Measurements from ENCODE around the gene HSD17B7.
"Not testable (repeated sequence)": the region's sequence is repeated elsewhere in the genome, so short reads cannot be mapped to it uniquely, and the experiment has no call there.

The HSD17B7 gene, protein sequence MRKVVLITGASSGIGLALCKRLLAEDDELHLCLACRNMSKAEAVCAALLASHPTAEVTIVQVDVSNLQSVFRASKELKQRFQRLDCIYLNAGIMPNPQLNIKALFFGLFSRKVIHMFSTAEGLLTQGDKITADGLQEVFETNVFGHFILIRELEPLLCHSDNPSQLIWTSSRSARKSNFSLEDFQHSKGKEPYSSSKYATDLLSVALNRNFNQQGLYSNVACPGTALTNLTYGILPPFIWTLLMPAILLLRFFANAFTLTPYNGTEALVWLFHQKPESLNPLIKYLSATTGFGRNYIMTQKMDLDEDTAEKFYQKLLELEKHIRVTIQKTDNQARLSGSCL

DNA sequence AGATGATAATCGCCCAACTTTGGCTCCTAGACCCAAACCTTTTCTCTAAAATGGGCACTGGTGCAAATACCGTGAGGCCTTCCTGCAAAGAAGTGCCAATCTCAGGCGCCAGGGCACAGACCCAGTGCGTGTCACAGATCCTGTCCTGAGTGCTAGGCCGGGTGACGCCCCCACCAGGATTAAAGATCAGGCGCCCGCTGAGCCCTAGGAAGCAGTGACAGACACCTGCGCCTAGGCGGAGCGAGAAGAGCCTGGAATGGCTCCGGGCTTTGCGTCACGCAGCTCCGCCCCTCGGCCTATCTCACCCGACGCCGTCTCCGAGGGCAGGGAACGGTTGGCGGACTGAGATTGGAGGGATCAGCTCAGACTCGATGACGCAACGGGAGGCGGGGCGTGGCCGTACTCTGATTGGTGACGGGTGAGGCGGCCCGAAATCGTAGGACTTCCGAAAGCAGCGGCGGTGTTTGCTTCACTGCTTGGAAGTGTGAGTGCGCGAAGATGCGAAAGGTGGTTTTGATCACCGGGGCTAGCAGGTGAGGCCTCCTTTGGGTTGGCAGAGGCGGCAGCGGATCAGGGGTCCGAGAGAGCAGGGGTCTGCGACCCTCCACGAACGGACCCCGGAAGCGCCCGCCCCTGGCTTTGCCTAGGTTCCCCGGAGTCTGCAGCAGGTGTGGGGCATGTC lies at the start of gene HSD17B7:
Gene HSD17B7 (plus strand): TSS at position 400 of the 682 bp plus-strand sequence. CDS start 99 bp downstream, at position 499.
- Histone ChIP-seq H3K27ac (ENCODE audit: poor library complexity, severe bottlenecking) (peak within 1 kb of the TSS; percentile 59), H3K4me3 (ENCODE audit: severe bottlenecking) (peak within 1 kb of the TSS; percentile 60)
- not testable (repeated sequence) for H3K9me3 ChIP-seq (ENCODE audit: severe bottlenecking); H3K4me1 ChIP-seq (ENCODE audit: insufficient read depth, poor library complexity, severe bottlenecking); H3K27me3 ChIP-seq (ENCODE audit: insufficient read depth, poor library complexity, severe bottlenecking); H3K36me3 ChIP-seq (ENCODE audit: low read depth)
- peak; percentile 51 for DNase-seq (ENCODE audit: low spot score)
- ATAC-seq (ENCODE audit: low read depth) = peak; percentile 98

DNA sequence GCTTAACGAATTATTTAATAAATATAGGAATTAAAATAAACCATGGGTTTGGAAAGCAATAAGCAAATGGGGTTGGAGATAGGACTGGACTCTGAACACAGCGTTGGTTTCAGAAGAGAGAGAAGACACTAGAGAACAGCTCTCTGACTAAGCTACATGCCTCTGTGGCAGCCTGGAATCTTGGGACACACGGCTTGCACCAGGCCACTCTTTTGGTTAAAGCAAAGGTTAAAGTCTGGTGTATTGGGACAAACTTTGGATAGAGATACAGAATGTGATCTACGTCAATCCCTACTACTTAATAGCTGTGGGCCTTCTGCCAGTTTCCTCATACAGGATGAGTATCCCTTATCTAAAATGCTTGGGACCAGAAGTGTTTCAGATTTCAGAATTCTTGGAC lies 49.7 kb upstream of the HSD17B7 start:
- no peak overlapping the region for H3K4me3 ChIP-seq (ENCODE audit: severe bottlenecking)
- DNase-seq (ENCODE audit: low spot score) (no peak), ATAC-seq (ENCODE audit: low read depth) (no peak)
- no peaks in the 10 kb centered on the region for H3K27me3 ChIP-seq (ENCODE audit: insufficient read depth, poor library complexity, severe bottlenecking)
- TF ChIP-seq, protein P1, sequence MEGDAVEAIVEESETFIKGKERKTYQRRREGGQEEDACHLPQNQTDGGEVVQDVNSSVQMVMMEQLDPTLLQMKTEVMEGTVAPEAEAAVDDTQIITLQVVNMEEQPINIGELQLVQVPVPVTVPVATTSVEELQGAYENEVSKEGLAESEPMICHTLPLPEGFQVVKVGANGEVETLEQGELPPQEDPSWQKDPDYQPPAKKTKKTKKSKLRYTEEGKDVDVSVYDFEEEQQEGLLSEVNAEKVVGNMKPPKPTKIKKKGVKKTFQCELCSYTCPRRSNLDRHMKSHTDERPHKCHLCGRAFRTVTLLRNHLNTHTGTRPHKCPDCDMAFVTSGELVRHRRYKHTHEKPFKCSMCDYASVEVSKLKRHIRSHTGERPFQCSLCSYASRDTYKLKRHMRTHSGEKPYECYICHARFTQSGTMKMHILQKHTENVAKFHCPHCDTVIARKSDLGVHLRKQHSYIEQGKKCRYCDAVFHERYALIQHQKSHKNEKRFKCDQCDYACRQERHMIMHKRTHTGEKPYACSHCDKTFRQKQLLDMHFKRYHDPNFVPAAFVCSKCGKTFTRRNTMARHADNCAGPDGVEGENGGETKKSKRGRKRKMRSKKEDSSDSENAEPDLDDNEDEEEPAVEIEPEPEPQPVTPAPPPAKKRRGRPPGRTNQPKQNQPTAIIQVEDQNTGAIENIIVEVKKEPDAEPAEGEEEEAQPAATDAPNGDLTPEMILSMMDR (IDR thresholded peaks at IDR 0.05; ENCODE audit: poor library complexity, severe bottlenecking) = no peak
- no peaks in the 10 kb centered on the region for H3K4me1 ChIP-seq (ENCODE audit: insufficient read depth, poor library complexity, severe bottlenecking)
- no peaks in the 10 kb centered on the region for H3K36me3 ChIP-seq (ENCODE audit: low read depth)
- H3K27ac ChIP-seq (ENCODE audit: poor library complexity, severe bottlenecking) = no peak overlapping the region
- no peaks in the 10 kb centered on the region for H3K9me3 ChIP-seq (ENCODE audit: severe bottlenecking)

DNA sequence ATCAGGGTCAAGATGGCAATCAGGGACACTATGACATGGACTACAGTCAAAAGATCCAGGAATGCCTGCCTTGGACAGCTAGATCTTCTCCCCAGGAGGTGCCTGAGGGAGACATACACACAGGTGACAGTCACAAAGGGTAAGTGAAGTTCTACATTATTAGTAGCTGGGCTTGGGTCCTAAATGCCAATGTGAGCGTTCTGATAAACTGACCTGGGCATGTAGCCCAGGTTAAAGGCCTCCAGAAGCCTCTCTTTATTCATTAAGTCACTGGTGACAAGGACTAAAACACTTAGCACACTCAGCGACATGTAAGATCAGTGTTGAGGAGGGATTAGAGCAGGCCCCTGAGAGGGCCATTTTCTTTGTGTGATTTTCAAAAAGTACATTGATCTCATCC lies 48.9 kb upstream of the HSD17B7 start:
- H3K27ac ChIP-seq (ENCODE audit: poor library complexity, severe bottlenecking) = no peak overlapping the region
- TF ChIP-seq, protein P1 (IDR thresholded peaks at IDR 0.05; ENCODE audit: poor library complexity, severe bottlenecking) = no peak
- no peaks in the 10 kb centered on the region for H3K27me3 ChIP-seq (ENCODE audit: insufficient read depth, poor library complexity, severe bottlenecking)
- ATAC-seq (ENCODE audit: low read depth) (no peak), DNase-seq (ENCODE audit: low spot score) (no peak)
- no peaks in the 10 kb centered on the region for H3K36me3 ChIP-seq (ENCODE audit: low read depth)
- H3K4me1 ChIP-seq (ENCODE audit: insufficient read depth, poor library complexity, severe bottlenecking) = no peaks in the 10 kb centered on the region
- no peak overlapping the region for H3K4me3 ChIP-seq (ENCODE audit: severe bottlenecking)
- H3K9me3 ChIP-seq (ENCODE audit: severe bottlenecking) = no peaks in the 10 kb centered on the region

DNA sequence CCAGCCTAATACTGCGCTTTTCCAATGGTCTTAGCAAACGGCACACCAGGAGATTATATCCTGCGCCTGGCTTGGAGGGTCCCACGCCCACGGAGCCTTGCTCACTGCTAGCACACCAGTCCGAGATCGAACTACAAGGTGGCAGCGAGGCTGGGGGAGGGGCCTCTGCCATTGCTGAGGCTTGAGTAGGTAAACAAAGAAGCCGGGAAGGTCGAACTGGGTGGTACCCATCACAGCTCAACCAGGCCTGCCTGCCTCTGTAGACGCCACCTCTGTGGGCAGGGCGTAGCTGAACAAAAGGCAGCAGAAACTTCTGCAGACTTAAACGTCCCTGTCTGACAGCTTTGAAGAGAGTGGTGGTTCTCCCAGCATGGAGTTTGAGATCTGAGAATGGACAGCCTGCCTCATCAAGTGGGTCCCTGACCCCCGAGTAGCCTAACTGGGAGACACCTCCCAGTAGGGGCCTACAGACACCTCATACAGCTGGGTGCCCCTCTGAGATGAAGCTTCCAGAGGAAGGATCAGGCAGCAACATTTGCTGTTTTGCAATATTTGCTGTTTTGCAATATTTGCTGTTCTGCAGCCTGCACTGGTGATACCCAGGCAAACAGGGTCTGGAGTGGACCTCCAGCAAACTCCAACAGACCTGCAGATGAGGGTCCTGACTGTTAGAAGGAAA lies 44.1 kb upstream of the HSD17B7 start:
- ATAC-seq (ENCODE audit: low read depth); H3K9me3 ChIP-seq (ENCODE audit: severe bottlenecking); DNase-seq (ENCODE audit: low spot score); H3K27ac ChIP-seq (ENCODE audit: poor library complexity, severe bottlenecking); H3K36me3 ChIP-seq (ENCODE audit: low read depth); H3K4me1 ChIP-seq (ENCODE audit: insufficient read depth, poor library complexity, severe bottlenecking); H3K27me3 ChIP-seq (ENCODE audit: insufficient read depth, poor library complexity, severe bottlenecking); H3K4me3 ChIP-seq (ENCODE audit: severe bottlenecking): not testable (repeated sequence)

DNA sequence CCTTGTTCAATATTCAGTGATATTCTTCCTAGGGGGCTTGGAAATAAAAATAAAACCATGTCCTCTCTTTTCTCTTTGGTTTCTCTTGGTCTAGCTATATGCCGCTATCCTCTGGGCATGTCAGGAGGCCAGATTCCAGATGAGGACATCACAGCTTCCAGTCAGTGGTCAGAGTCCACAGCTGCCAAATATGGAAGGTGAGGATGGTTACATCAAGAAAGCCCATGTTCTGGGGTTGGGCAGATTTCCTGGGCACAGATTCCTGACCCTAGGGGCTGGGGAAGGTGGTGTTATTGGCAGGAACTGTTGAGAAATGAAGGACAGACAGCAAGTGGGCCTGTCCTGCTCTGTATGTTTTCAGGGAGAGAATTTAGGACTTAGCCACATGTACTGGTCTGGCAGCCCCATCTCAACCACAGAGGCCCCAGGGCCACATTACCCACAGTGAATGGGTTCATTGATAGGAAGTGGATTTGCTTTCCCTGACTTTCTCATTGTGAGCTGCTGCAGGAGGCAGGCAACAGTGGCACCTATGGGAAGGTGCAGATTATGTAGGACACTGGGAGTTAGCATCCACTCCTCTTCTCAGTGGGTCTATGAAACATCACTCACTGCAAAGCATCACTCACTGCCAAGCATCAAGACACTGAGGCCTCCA lies 37.4 kb upstream of the HSD17B7 start:
- ATAC-seq (ENCODE audit: low read depth) (no peak), DNase-seq (ENCODE audit: low spot score) (no peak)
- no peak overlapping the region for H3K27ac ChIP-seq (ENCODE audit: poor library complexity, severe bottlenecking)
- peaks cover 5% of the 10 kb centered on the region for H3K4me1 ChIP-seq (ENCODE audit: insufficient read depth, poor library complexity, severe bottlenecking)
- no peak overlapping the region for H3K4me3 ChIP-seq (ENCODE audit: severe bottlenecking)
- no peaks in the 10 kb centered on the region for H3K9me3 ChIP-seq (ENCODE audit: severe bottlenecking)
- H3K27me3 ChIP-seq (ENCODE audit: insufficient read depth, poor library complexity, severe bottlenecking) = no peaks in the 10 kb centered on the region
- no peaks in the 10 kb centered on the region for H3K36me3 ChIP-seq (ENCODE audit: low read depth)
- TF ChIP-seq, protein P1 (IDR thresholded peaks at IDR 0.05; ENCODE audit: poor library complexity, severe bottlenecking) = no peak
